KG1 (cell line): ENCODE data around the gene ZNF429.
"Not testable (repeated sequence)": the region's sequence is repeated elsewhere in the genome, so short reads cannot be mapped to it uniquely, and the experiment has no call there.

ENCODE experiments used
- DNase-seq: peaks from one replicate; lab custom pipeline; 2025; lab: John Stamatoyannopoulos, UW

Gene ZNF429

DNA sequence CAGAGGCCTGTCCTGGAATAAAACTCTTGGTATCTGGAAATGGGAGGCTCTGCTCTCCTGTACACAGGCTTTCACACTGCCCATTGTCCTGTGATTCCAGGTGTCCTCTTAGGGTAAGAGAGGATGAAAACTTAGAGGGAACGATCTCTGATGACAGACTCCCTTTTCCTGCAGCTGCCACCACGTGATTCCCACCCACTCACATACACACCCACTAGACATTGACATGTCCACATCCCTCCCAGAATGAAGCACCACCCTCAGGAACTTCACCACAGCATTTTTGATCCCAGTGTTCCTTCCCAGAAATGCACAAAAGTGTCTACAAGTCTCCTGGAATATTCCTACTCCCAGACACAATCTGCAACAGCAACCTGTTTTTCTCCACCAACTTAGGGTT, 8.2 kb downstream of the ZNF429 start:
- no peak for DNase-seq

DNA sequence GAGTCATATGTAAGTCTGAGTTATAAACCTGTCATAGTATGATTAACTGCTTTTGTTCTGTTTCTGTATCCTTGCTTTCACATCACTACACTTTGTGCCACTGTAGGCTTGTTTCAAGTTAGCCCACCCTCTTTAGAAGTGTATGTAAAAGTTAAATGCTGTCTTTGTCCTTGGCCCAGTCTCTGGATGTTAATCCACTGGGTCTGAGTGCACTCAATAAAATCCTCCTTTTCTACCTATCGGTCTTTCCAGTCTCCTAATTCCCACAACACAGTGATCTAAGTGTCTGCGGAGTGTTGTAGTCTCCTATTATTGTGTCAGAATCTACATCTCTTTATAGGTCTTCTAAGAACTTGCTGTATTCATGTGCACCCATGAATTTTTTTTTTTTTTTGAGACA, 14.1 kb downstream of the ZNF429 start:
- DNase-seq, result no peak

DNA sequence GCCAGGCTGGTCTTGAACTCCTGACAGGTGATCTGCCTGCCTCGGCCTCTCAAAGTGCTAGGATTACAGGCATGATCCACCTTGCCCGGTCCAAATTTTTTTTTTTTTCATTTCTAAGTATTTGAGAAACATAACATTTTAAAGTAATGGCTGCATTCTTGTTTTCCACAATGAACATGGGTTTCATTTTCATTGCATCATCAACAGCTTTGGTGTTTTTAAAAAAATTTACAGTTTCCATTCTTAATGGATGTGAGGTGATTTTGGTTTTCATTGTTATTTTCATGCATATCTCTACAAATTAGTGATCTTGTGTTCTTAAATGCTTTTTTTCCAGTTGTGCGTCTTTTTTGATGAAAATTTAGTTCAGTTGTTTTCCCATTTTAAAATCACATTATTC, 27.5 kb downstream of the ZNF429 start:
- no peak for DNase-seq

DNA sequence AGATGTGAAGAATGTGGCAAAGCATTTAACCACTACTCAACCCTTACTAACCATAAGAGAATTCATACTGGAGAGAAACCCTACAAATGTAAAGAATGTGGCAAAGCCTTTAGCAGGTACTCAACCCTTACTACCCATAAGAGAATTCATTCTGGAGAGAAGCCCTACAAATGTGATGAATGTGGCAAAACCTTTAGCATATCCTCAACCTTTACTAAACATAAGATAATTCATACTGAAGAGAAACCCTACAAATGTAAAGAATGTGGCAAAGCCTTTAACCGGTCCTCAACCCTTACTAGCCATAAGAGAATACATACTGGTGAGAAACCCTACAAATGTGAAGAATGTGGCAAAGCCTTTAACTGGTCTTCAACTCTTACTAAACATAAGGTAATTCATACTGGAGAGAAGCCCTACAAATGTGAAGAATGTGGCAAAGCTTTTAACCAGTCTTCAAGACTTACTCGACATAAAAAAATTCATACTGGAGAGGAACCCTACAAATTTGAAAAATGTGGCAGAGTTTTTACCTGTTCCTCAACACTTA, 31.4 kb downstream of the ZNF429 start:
- DNase-seq, result not testable (repeated sequence)

DNA sequence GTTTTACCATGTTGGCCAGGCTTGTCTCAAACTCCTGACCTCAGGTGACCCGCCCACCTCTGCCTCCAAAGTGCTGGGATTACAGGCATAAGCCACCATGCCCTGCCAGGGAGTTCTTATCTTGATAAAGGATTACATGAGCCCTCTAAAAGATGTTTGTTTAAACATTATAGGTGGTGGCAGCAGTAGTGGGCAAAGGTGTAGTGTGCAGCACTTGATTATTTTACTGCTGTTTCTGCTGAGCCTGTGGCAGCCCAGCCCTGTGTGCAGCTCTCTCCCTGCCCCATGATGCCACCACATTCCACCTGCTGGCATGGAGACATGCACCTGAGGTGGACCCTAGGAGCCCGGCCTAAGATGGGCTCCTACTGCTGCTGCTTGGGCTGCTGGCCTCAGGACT, 54.0 kb downstream of the ZNF429 start:
- DNase-seq, result no peak

DNA sequence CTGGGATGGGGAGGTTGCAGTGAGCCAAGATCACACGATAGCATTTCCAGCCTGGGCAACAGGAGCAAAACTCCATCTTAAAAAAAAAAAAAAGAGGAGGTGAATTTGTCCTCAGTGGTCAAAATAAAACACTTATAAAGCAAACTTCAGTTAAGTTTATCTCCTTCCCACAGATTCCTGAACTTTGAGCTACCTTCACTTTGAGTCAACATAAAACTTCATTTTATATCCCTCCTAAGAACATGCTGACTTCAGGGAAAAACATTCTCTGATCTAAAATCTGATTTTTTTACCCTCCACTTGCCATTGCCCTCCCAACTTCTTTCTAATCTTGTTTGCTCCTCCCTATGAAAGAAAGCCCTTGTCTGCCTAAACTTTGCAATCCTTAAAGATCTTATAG, 59.0 kb downstream of the ZNF429 start:
- DNase-seq, result no peak

DNA sequence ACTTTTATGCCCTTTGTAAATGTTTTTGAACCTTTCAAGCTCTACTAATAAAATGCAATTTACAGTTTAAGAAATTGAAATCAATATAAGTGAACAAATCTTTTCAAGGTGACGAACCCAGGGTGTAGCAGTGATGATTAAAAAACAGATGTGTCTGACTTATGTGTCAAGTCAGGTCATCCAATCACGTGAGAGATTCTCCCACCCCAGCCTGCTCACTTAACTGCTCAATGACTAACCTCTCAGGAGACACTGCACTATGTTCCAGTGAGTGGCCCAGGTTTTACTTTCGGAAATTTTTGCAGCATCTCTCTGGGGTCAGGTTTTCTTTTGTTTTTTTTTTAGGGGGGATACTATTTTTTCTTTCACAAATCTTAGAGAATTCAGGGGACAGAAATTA, 60.7 kb downstream of the ZNF429 start:
- DNase-seq, result no peak

DNA sequence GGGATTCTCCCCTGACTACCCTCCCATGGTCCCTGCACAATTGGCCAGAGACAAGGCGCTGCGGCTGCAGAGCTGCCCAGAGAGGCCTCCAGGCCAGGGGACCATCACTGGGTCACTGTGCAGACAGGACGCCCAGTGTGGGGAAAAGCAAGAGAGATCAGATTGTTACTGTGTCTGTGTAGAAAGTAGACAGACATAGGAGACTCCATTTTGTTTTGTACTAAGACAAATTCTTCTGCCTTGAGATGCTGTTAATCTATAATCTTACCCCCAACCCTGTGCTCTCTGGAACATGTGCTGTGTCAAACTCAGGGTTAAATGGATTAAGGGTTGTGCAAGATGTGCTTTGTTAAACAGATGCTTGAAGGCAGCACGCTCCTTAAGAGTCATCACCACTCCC, 62.4 kb downstream of the ZNF429 start:
- DNase-seq, result not testable (repeated sequence)

DNA sequence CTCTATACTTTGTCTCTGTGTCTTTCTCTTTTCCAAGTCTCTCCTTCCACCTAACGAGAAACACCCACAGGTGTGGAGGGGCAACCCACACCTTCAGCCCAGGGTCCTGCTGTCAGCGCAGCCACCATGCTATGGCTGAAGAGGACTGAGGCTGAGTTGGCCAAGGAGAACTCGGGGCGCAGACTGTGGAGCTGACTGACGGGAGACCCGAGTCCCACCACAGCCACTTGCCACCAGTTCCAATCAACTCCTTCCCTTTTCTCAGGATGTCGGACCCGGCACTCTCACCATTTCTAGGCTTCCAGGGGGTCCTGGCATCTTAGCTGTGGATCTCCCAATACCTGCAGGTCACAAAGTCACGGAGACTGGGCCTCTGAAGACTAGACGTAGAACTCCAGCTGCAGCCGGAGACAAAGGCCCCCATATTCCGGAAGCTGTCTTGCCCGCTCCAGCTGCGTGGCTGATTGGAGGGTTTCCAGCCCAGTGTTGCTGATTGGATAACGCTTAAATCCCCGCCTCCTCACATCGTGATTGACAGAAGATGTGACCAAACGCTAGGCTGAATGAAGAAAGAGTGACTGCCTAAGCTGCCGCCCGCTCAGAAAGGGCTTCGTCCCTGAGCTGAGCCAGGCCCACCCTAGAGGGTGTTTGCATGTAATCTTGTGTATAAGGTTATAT, 63.6 kb downstream of the ZNF429 start:
- no peak for DNase-seq

DNA sequence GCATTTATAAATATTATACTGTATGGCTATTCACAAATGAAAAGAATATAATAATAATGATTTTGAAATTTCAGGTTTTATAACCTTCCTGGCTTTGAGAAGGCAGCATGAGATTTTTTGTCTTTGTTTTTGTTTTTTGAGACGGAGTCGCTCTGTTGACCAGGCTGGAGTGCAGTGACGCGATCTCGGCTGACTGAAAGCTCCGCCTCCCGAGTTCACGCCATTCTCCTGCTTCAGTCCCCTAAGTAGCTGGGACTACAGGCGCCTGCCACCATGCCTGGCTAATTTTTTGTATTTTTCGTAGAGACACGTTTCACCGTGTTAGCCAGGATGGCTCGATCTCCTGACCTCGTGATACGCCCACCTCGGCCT, 64.1 kb downstream of the ZNF429 start:
- DNase-seq, result no peak

DNA sequence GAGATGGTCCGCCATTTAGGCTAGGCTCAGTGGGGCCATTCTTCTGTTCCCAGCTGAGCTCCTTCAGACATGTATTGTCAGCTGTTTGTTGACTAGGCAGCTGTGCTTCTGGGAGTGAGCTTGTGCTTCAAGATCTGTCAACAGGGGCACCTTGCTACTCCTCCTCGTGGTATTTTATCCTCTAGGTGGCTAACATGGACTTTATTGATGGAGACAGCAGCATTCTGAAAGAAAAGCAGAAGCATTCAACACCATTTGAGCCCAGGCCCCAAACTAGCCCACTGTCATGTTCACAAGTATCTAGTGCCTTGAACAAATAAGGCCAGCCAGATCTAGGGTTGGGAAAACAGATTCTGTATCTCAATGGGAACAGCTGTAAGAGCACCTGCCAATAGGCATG, 65.9 kb downstream of the ZNF429 start:
- DNase-seq, result no peak

DNA sequence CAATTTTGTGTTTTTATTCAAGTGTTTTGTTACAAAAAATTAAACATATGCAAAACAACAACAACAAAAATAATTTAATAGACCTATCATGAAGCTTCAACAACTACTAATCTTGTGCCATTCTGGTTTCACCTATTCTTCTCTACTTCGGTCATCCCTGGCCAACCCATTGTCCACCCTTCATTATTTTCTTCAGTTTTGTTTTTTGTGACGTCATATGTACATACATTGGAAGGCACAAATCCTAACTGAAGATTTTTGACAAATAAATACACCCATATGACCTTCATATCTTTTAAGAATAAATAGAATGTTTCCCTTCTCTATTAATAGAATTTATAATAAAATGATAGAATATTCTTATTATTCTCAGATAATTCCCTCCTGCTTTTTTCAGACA, 69.2 kb downstream of the ZNF429 start:
- no peak for DNase-seq

DNA sequence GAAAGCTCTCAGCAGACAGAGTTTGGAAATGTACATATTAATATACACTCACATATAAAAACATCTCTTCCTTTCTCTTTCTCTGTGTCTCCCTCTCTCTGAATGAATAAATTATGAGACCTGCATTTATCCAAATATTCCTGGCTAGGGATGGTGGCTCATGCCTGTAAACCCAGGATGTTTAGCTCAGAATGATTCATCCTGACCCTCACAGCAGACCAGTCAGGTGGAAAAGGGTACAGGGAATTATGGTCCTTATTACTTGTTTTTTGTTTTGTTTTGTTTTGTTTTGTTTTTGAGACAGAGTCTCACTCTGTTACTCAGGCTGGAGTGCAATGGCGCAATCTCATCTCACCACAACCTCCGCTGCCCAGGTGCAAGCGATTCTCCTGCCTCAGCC, 71.1 kb downstream of the ZNF429 start:
- no peak for DNase-seq

DNA sequence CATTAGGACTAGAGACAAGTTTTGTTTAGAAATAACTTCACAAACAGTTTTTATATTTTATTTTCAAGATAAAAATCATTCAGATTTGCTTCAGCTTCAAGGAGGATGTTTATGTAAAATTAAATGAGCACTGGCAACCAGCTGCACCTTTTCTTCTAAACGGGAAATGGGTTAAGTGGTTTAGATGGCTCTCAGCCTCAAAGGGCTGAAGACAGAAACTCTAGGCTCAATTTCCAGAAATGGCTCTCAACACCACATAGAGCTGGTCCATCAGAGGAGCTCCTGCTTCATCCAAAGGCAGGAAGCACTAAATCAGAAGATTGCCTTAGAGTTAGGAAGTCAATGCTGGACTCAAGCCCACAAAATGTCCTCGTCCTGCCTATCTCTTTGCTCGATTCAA, 74.7 kb downstream of the ZNF429 start:
- no peak for DNase-seq

DNA sequence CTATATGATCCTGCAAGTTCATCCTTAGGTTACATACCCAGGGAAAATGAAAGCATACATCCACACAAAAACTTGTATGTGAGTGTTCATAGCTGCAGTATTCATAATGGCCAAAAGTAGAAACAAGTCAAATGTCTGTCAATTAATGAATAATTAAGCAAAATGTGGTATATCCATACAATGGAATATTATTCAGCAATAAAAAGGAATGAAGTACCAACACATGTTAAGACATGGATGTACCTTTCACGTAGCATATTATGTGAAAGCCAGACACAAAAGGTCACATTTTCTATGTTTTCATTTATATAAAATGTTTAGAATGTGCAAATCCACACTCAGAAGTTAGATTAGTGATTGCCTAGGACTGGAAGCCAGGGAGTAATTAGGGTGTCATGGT, 75.4 kb downstream of the ZNF429 start:
- no peak for DNase-seq

DNA sequence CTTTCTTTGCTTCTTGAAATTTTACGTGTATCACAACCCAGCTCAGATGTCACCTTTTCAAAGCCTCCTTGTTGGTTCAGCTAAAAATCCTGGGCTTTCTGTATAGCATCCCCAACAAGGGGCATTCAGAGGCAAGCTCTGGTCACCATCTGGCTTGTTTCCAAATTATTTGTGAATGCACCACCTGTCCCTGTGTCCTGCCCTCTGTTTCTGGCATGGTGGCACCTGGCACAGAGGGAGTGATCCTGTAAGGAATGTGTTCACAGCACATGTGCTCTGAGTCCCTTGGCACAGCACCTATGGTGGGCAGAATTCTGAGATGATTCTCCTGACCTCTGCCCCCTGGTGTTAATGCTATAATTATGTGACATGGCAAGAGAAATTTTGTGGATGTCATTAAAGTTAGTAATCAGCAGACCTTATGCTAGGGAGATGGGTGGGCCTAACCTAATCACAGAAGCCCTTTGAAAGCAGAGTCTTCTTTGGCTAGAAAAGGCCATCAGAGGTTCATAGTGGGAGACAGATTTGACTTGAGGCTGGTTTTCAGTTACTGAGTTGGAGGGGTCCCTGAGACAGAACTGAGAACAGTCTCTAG, 76.3 kb downstream of the ZNF429 start:
- no peak for DNase-seq

DNA sequence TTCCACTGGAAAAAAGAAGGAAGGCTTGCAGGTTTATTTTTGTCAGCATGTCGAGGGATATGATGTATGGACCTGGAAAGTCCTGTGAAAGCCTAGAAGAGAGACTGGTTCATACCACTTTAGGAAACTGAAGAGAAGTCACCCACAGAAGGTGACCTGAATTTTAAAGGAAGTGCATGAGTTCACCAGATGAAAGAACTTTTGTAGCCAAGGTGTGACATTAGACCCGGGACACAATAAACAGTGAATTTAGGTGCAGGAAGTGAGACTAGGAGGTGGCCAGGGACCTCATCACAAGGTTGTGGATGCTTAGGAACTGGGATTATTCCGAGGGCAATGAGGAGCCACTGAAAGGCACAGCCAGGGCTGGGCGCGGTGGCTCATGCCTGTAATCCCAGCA, 79.1 kb downstream of the ZNF429 start:
- DNase-seq, result no peak

DNA sequence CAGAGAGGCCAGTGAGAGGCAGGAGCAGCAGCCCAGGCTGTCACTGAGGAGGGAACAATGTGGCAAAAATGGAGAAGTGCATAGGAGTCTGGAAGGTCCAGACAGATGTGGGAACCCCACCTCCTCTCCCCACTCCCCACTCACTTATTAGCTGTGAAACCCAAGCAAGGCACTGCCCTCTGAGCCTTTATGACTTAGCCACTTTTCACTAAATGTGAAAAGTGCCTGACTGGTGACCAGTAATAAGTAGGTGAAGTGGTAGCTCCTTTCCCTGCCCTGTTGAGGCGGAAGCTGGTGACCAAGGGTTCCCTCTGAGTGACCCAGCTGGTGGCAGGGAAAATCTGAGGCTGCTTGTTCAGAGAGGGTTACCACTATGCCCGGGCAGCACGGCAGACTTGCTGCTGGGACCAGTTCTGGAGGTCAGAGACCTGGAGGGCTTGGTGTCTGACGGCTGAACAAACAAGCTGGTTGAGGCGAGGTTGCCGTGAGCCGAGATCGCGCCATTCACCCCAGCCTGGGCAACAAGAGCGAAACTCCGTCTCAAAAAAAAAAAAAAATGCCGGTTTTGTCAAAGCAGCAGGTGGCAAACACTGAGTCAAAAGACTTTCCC, 80.0 kb downstream of the ZNF429 start:
- DNase-seq, result no peak

DNA sequence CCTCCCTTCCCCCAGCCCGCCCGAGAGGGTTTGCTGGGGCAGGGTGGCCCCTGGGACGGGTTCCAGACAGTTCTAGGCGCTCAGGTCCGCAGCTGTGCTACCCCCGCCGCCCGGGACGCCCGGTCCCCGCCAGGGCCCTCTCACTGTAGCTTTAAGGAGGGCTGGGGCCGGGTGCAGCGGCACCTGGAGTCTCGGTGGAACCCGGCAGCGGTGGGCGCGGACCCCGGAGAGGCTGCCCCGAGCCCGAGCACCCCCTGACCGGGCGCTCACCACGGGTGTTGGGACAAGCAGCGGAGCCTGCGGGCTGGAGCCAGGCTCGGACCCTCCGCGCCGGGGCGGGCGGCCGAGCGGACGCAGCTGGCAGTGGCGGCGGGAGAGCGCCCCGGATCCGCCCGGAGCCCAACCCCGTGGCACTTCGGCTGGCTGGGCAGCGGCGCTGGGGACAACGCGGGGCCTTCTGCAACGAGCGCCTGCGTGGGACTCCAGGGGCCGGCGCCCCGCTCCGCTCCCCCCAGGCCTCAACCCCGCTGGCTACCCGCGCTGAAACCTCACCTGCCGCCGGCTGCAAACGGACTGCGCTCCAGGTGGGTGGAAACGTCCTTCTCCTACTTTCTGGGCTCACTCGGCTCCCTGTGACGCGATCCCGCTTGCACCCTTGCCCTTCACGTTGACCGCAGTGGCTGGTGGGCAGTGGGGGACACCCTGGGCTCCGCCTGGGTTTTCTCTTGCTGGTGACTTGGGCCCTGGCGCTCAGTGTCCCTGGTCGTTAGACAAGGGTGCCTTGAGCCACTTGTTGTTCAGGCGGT, 81.1 kb downstream of the ZNF429 start:
- no peak for DNase-seq

DNA sequence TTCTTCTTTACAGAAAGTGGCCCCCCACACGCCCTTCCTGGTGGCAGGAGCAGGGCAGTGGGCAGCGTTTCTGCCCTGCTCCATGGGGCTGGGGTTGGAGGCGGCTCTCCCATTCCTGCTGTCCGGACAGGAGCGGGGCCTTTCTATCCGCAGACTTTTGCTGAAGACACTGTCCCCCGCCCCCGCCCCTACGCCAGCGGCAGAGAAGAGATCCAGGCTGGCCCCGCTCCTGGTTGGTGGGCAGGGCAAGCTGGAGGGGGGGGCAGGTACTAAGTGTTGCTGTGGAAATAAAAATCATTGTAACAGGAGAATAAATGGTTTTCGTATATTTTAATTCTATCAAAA, 81.7 kb downstream of the ZNF429 start:
- DNase-seq, result no peak

DNA sequence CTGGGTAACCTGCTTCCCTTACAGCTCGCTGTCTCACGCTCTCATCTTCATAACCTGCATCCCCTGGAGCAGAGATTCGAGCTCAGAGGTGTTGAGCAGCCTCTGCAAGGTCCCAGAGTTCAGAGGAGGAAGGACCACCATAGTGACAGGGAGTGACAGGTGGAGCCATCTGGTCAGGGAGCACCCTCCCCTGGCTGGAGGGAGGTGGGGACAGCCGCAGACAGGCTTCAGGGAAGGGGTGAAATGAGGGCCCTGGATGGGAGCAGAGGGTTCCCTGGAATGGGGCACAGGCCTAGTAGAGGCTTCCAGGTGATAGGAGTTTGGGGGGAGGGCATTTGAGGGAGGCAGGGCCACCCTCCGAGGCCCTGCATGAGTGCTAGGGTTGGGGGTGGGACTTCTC, 82.1 kb downstream of the ZNF429 start:
- DNase-seq, result no peak

DNA sequence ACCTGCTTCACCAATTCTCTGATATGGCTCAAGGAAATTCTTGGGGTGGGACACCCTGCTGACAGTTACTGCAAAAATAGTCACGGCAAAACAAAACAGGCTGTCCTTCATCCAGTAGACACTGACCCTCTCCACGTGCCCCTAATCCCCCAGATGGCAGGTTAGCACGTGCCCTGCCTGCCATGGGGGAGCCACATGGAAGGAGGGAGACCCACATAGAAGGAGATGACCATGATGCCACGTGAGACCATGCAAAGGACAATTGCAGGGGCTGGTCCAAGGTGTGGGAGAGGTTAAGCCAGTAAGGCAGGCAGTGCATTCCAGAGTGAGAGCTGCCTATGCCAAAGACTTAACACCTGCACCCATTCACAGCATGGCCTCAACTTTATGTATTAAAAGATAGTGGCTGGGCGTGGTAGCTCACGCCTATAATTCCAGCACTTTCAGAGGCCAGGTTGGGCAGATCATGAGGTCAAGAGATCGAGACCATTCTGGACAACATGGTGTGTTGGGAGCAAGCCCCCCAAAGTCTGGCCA, 82.7 kb downstream of the ZNF429 start:
- DNase-seq, result no peak

DNA sequence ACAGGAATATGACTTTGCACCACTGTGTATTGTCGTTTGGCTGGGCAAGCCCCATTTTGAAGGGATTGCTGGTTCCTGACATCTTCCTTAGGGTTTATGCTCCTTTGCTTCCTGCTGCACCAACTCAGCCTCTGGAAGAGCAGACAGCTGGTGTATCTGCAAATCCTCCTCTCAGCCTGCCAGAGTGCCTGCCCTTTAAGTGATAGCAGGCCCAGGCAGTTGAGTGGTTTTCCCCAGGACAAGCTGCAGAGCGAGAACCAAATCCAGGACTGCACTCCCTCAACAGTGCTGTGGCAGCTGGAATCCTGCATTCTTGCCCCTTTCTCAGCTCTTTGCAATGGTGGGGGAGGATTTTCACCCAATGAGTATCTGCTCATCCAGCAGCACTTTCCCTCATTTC, 85.5 kb downstream of the ZNF429 start:
- DNase-seq, result no peak
